C4-2B (cell line): ENCODE measurements around the gene CHTOP.

Source experiments
- ZFX ChIP-seq: fragments of 450-650 bp; IDR thresholded peaks from 2 replicates; pipeline ENCODE4 v1.6.1; 2017
- TF ChIP-seq, protein P1 (sequence below): fragments of 450-650 bp; conservative IDR thresholded peaks from 2 replicates; pipeline ENCODE4 v1.5.1; 2017; ENCODE audit warnings: mild to moderate bottlenecking

DNA sequence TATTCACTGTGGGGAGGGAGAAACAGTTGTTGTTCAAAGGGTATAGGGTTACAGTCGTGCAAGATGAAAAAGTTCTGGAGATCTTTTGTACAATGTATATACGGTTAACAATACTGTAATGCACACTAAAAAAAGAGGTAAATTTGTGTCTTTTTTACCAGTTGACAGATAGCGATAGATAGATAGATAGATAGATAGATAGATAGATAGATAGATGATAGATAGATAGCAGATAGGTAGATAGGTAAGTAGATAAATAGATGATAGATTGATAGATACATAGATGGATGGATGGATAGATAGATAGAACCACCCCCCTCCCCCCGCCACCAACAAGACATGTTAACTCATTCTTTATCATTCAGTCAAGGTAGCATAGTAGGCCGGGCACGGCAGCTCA is 31.1 kb upstream of the CHTOP start:
- TF ChIP-seq, protein P1, sequence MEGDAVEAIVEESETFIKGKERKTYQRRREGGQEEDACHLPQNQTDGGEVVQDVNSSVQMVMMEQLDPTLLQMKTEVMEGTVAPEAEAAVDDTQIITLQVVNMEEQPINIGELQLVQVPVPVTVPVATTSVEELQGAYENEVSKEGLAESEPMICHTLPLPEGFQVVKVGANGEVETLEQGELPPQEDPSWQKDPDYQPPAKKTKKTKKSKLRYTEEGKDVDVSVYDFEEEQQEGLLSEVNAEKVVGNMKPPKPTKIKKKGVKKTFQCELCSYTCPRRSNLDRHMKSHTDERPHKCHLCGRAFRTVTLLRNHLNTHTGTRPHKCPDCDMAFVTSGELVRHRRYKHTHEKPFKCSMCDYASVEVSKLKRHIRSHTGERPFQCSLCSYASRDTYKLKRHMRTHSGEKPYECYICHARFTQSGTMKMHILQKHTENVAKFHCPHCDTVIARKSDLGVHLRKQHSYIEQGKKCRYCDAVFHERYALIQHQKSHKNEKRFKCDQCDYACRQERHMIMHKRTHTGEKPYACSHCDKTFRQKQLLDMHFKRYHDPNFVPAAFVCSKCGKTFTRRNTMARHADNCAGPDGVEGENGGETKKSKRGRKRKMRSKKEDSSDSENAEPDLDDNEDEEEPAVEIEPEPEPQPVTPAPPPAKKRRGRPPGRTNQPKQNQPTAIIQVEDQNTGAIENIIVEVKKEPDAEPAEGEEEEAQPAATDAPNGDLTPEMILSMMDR, result no peak
- no peak for TF ChIP-seq ZFX
